Esophagus squamous epithelium (tissue), 4 donors: ENCODE data around the gene TNKS1BP1.

Source experiments
- CTCF ChIP-seq, 6 experiments: fragments of 450-650 bp in 4 of 6; fragments of 200-600 bp in 2 of 6; sonication (generic) in 2 of 6; IDR thresholded peaks; one replicate each; pipeline ENCODE4 v1.5.1; 2016 to 2019; ENCODE audit warnings: antibody characterized with exemption in 6 of 6, mild to moderate bottlenecking in 4 of 6, moderate library complexity in 4 of 6
- POLR2A ChIP-seq, 4 donors: fragments of 450-650 bp; IDR thresholded peaks; one replicate each; pipeline ENCODE4 v1.6.1; 2017; ENCODE audit warnings: antibody characterized with exemption in 4 of 4, mild to moderate bottlenecking in 4 of 4, moderate library complexity in 3 of 4

- TF ChIP-seq CTCF (IDR thresholded peaks at IDR 0.05) = no peak
- no peak for TF ChIP-seq POLR2A (IDR thresholded peaks at IDR 0.05)
These were observed 24.0 kb upstream of the TNKS1BP1 start for GRCh38 chr11:57348636-57349313.
